ENCODE results near the gene GMPPB. TPM values are rescaled to one million over a fixed set of nuclear protein-coding genes. Genes with fewer than 3 reads are reported as not detected.
A peak's percentile ranks its signal among the peaks of the same experiment; 100 is the strongest.
"Not testable (repeated sequence)": the region's sequence is repeated elsewhere in the genome, so short reads cannot be mapped to it uniquely, and the experiment has no call there.

Gene GMPPB
- polyA plus RNA-seq, 10 donors: 8.3 to 15.3 (median 12.0) TPM

DNA sequence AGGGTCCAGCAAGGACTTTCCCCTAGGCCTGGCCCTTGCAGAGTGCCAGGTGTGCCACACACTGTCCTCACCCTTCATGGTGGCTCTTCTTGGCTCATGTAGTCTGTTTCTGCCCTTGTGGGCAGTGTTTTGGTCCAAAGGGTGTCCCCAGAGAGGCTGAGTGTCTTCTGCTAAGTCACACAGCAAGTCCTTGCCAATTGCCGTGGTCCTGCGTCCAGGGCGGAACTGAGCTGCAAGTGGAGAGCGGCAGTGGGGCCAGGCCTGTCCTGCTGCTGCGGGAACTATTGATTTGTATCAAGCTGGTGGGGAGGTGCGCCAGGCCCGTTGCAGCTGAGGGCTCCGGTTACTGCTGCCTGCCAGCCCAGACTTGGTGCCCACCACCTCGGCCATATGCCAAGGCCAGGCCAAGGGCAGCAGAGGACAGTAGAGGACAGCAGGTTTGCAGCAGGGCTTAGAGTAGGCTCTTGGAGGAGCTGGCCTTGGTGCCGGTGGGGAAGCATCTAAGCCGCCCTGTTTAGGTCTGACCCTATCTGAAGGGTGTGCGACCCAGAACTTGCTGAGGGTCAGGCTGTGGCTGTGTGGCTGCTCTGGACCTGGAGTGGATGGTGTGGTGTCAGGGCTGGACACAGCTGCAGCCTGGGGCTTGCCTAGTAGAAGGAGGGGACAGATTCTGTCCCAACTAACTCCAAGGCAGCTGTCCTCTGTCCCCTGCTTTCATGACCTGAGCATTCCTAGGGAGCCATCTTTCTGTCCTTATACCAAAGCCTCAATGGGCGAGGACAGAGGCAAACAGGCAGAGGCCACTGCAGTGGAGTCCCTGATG is 8.8 kb downstream of the GMPPB start:
- DNase-seq: no peak

GRCh38 chr3:49713336-49714105 is 10.2 kb downstream of the GMPPB start:
- DNase-seq: no peak

DNA sequence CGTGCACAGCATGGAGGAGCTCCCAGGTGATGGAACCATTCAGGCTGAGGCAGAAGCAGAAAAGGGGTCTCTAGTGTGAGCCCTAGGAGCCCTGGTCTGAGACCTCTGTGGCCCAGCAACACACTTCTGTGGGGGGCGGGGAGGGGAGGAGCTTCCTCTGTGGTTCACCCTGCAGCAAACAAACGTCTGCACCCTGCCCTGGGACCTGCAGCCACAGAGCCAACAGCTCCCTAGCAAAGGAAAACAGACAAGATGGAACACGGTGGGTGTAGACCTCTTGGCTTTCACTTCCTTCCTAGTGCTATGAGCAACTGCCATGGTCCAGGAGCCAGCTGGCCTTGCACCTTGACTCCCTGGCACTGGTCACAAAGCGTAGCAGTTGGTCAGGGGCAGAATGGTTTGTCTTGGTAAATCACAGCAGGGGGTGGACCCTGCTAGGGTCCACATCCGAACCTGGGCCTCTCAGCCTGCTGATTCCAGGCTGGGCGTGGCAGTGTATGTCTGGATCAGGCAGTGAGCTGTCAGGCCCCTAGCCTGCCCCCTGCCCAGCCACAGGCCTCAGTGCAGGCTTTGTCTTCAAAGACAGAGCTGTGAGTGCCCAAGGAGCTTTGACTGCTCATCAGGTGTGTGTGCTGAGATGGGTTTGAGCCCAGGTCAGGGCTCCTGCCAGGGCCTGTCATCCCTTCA is 11.0 kb downstream of the GMPPB start:
- DNase-seq: no peak

GRCh38 chr3:49712166-49712565 is 11.6 kb downstream of the GMPPB start:
- DNase-seq: no peak

- DNase-seq: no peak
Measured at GRCh38 chr3:49711489-49711888, 12.3 kb downstream of the GMPPB start.

DNA sequence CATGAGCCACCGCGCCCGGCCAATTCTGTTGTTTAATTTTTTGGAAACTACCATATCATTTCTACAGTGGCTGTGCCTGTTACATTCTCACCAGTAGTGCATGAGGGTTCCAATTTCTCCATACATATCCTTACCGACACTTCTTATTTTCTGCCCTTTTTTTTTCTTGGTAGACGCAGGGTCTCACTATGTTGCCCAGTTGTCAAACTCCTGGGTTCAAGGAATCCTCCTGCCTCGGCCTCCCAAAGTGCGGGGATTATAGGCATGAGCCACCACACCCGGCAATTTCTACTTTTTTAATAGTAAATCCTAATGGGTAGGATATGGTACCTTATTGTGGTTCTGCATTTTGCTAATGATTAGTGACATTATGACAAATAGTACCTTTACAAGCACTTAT is 13.9 kb downstream of the GMPPB start:
- DNase-seq: no peak

DNA sequence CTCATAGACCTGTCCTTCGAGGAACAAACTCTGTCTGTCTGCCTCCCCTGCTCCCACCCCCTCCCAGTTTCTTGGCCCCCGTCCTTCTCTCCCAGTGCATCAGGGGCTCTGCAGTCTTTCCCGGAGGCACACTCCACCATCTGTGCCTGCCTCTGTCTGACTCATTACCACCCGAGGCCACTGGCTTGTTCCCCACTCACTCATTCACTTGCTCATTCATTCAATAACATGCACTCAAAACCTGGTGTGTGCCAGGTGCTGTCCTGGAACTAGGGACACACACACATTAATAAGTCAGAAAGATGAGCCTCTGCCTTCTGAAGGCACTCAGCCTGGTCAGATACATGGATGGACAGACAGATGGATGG is 16.7 kb downstream of the GMPPB start:
- no peak for DNase-seq

- DNase-seq: no peak
Measured at GRCh38 chr3:49706456-49707112, 17.2 kb downstream of the GMPPB start.

GRCh38 chr3:49705390-49705960 is 18.3 kb downstream of the GMPPB start:
- DNase-seq: no peak

DNA sequence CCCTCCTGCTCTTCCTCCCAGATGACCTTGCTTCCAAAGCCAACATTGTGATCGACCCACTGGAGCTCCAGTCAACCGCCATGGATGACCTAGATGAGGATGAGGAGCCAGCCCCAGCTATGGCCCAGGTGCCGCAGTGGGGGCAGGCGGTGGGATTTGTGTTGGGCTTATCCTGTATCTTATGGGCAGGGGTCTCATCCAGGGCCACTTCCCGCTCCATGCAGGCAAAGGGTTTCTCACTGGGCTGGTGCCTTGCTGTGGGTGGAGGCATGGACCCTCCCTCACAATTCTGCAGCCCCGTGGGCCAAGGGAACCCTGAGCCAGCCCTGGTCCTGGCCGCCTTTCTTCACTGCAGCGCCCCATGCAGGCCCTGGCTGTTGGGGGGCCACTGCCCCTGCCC is 19.1 kb downstream of the GMPPB start:
- no peak for DNase-seq

DNA sequence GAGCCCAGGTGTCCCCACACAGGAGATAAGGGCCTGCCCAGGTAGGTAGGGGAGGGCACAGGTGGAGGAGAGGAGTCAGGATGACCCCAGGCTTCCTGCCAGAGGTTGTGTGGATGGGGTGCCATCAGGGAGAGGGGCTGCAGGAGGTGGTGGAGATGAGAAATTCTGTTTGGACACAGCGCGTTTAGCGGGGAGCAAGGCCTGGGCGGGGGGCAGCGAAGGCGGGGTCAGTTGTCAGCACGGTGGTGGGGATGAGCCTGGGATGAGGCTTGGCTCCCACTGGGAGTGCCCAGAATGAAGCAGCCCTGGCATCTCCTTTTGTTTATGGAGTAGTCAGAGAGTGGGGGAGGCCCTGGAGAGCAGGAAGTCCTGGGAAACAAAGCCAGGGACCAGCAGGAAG is 19.8 kb downstream of the GMPPB start:
- DNase-seq: no peak

GRCh38 chr3:49703443-49703927 is 20.3 kb downstream of the GMPPB start:
- peak in 1 of 3 donors; percentile 69 for DNase-seq

DNA sequence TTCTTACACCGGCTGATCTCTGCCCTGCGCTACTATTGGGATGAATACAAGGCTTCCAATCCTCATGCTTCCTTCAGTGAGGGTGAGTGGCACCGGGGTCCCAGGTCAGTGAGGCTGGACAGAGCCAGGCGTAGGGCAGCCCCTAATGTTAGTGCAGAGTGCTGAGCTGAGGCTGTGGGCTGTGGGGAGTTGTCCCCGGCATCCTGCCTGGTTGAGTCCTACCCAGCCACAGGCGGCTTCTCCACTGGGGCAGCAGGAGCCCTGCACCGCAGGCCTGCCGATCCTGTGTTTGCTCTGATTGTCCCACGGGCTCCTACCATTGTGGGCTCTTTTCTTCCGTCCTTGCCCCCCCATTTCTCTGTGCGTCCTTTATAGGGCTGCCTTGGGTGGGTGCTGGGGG is 21.1 kb downstream of the GMPPB start:
- DNase-seq: no peak

GRCh38 chr3:49701388-49702077 is 22.2 kb downstream of the GMPPB start:
- DNase-seq: no peak

- DNase-seq: no peak
Measured at GRCh38 chr3:49700453-49701128, 23.2 kb downstream of the GMPPB start.

GRCh38 chr3:49700014-49700413 is 23.7 kb downstream of the GMPPB start:
- no peak for DNase-seq

DNA sequence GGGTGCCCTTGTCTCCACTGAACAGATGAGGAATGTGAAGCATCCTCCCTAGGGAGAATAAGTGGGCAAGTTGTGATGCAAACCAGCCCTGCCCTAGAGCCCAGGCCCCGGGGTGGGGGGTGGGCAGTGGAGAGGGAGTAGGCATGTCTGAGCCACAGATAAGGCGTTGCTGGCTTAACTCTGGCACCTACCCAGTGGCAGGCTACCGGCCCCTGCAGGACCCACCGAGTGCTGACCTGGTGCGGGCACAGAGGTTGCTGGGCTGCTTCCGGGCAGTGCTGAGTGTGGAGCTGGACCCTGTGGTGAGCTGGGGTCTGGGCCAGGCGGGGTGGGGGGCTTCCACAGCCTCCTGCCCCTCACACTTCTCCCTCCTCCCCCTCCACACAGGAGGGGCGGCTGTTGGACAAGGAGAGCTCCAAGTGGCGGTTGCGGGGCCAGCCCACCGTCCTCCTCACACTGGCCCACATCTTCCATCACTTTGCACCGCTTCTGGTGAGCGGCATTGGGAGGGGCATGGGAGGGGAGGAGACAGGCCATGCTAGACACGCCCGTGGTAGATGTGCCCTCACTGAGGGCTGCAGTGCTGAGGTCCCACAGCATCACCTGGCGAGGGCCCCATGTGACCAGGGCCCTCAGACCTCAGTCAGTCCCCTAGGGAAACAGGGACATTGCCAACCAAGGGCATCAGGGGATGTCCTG is 24.3 kb downstream of the GMPPB start:
- no peak for DNase-seq

DNA sequence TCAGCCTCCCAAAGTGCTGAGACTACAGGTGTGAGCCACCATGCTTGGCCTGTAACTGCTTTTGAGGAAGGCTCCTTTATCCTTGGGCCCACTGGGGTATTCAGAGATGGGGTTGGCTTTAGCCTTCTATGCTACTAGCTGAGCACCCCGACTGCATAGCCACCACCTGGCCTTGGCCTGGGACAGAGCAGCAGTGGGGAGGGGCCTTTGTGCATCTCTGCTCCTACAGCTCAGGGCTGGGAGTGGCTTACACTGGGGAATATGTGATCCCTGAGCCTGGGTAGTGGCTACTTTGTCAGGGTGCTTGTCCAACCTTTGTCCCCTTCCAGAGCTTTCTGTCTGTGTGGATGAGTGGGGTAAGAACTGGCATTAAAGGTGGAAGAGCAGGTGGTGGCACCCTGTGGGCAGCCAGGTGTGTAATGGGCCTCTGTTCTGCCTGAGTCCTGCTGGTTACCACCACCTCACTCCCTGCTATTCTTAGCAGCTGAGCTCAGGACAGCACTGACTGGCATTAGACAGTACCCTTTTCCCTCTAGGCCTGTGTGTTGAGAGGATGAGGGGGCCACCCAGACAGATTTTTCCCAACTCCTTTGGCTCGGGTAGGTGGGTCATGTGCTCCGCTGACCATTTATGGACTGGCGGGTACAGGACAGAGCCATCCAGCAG is 28.3 kb downstream of the GMPPB start:
- not testable (repeated sequence) for DNase-seq
